Activated naive CD4-positive, alpha-beta T cell (primary cell): ENCODE measurements around the gene PNMT.
"Not testable (repeated sequence)": the region's sequence is repeated elsewhere in the genome, so short reads cannot be mapped to it uniquely, and the experiment has no call there.

Experiments used
- DNase-seq, 4 experiments: peaks; one replicate each; lab custom pipeline; 2025; lab: John Stamatoyannopoulos, UW

PNMT gene

DNA sequence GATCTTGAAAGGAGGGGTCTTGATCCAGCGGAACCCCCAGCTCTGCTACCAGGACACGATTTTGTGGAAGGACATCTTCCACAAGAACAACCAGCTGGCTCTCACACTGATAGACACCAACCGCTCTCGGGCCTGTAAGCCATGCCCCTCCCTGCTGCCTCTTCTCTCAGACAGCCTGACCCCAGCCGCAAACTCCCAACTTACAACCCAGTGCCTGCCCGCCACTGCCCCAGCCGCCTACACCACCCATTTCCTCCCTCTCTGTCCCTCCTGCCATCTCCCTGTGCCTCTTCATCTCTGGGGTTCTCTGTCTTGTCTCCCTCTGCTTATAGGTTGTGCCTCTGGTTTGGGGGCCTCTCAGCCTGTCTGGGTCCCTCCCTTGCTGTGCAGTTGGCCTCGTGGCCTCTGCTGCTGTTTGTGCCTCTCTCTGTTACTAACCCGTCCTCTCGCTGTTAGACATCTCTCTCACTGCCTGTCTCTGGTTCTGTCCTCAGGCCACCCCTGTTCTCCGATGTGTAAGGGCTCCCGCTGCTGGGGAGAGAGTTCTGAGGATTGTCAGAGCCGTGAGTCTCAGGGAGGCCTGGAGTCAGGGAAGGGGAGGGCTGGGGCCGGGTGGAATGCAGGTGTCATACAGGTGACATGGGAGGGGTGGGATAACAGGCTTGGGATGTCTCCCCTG is 41.2 kb downstream of the PNMT start:
- DNase-seq: no peak

DNA sequence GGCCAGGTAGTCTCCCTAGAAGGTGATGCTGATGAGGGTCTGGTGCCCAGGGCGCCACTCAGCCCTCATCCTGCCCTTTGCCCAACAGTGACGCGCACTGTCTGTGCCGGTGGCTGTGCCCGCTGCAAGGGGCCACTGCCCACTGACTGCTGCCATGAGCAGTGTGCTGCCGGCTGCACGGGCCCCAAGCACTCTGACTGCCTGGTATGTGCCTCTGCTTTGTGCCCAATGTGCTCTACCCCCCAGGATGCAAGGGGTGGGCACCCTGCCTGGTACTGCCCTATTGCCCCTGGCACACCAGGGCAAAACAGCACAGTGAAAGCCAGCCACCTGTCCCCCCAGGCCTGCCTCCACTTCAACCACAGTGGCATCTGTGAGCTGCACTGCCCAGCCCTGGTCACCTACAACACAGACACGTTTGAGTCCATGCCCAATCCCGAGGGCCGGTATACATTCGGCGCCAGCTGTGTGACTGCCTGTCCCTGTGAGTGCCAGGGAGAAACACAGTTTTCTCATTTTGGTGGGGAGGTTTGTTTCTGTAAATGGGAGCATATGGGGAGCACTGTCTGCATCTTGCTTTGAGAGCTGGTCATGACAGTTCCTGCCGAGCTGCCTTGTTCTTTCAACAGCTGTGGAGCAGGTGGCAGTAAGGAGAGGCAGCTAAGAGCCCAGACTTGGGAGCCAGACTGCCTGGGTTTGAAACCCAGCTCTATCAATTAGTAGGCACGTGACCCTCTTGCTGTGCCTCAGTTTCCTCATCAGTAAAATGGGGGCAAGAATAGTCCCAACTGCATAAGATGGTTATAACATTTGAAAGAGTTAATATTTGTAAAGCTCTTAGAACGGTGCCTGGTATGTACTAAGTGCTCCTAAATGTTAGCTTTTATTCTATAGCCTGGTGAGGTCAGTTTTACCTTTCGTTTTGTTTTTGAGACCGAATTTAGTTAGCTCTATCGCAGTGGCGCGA is 42.0 kb downstream of the PNMT start:
- DNase-seq: no peak

DNA sequence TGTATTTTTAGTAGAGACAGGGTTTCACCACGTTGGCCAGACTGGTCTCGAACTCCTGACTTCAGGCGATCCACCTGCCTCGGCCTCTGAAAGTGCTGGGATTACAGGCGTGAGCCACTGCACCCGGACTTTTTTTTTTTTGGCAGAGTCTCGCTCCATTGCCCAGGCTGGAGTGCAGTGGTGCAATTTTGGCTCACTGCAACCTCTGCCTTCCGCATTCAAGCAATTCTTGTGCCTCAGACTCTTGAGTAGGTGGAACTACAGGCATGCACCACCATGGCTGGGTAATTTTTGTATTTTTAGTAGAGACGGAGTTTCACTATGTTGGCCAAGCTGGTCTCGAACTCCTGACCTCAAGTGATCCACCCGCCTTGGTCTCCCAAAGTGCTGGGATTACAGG is 42.8 kb downstream of the PNMT start:
- DNase-seq: not testable (repeated sequence)

DNA sequence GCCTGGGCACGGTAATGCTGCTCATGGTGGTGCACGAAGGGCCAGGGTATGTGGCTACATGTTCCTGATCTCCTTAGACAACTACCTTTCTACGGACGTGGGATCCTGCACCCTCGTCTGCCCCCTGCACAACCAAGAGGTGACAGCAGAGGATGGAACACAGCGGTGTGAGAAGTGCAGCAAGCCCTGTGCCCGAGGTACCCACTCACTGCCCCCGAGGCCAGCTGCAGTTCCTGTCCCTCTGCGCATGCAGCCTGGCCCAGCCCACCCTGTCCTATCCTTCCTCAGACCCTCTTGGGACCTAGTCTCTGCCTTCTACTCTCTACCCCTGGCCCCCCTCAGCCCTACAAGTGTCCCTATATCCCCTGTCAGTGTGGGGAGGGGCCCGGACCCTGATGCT is 43.6 kb downstream of the PNMT start:
- no peak for DNase-seq

DNA sequence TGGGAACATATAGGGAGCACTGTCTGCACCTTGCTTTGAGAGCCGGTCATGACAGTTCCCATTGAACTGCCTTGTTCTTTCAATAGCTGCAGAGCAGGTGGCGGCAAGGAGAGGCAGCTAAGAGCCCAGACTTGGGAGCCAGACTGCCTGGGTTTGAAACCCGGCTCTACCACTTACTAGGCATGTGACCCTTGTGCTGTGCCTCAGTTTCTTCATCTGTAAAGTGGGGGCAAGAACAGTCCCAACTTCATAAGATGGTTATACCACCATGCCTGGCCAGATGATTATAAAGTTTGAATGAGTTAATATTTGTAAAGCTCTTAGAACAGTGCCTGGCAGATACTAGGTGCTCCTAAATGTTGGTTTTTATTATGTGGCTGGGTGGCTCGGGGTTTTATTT is 46.0 kb downstream of the PNMT start:
- no peak for DNase-seq

DNA sequence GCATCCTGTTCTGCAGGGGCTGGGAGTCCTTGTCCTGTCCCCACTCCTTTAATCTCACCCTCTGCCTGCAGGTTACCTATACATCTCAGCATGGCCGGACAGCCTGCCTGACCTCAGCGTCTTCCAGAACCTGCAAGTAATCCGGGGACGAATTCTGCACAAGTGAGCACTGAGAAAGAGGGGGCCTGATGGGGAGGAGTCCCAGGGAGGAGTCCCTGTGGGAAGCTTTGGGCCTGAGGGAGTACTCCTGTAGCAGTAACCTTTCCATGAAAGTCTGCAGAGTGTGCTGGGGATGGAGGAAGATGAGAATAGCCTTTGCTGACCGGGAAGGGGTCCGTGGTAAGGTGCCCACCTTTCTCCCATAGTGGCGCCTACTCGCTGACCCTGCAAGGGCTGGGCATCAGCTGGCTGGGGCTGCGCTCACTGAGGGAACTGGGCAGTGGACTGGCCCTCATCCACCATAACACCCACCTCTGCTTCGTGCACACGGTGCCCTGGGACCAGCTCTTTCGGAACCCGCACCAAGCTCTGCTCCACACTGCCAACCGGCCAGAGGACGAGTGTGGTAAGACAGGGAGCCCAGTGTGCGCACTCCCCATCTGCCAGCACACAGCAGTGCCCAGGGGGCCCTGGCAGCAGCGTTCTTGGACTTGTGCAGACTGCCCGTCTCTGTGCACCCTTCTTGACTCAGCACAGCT is 47.3 kb downstream of the PNMT start:
- no peak for DNase-seq

DNA sequence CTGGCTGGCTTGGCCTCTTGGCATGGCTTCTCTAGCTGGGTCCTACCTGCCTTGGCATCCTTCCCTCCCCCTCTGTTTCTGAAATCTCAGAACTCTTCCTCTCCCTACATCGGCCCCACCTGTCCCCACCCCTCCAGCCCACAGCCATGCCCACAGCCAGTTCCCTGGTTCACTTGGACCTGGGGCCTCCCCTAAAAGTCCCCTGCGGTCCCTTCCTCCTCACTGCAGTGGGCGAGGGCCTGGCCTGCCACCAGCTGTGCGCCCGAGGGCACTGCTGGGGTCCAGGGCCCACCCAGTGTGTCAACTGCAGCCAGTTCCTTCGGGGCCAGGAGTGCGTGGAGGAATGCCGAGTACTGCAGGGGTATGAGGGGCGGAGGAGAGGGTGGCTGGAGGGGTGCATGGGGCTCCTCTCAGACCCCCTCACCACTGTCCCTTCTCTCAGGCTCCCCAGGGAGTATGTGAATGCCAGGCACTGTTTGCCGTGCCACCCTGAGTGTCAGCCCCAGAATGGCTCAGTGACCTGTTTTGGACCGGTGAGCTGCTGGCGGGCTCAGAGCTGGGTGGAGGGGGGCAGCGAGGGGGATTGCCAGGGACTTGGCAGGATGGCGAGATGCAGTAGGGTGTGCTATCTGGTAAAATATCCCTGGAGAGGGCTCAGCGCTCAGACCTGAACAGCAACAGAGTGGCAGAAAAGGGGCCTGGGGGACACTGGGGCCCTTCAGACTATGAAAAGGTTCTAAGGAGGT is 48.0 kb downstream of the PNMT start:
- no peak for DNase-seq

DNA sequence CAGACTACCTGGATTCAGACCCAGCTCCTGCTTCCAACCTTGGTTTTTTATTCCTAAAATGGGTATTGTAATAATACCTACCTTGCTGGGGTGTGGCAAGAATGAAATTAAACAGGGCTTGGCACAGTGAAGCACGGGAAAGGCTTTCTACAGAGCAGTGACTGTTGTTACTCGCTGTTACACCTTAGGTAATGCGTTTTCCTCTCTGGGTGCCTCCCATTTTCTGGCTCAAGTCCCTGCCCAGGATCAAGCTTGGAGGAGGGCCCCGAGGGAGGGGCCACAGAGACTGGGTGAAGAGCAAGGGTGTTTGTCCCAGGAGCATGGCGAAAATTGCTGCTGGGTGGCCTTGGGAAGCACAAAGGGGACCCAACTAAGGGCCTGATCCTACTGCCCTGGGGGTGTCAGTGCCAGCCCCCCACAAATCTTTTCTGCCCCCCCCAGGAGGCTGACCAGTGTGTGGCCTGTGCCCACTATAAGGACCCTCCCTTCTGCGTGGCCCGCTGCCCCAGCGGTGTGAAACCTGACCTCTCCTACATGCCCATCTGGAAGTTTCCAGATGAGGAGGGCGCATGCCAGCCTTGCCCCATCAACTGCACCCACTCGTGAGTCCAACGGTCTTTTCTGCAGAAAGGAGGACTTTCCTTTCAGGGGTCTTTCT is 48.8 kb downstream of the PNMT start:
- DNase-seq: no peak

DNA sequence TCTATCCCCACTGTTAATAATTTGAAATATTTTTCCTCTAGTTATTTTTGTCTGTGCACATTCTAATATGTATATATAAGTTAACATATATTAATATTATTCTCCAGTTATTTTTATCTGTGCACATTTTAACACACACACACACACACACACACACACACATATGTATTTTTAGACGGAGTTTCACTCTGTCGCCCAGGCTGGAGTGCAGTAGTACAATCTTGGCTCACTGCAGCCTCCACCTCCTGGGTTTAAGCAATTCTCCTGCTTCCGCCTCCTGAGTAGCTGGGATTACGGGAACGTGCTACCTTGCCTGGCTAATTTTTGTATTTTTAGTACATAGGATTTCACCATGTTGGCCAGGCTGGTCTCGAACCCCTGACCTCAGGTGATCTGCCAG is 49.4 kb downstream of the PNMT start:
- DNase-seq: no peak

DNA sequence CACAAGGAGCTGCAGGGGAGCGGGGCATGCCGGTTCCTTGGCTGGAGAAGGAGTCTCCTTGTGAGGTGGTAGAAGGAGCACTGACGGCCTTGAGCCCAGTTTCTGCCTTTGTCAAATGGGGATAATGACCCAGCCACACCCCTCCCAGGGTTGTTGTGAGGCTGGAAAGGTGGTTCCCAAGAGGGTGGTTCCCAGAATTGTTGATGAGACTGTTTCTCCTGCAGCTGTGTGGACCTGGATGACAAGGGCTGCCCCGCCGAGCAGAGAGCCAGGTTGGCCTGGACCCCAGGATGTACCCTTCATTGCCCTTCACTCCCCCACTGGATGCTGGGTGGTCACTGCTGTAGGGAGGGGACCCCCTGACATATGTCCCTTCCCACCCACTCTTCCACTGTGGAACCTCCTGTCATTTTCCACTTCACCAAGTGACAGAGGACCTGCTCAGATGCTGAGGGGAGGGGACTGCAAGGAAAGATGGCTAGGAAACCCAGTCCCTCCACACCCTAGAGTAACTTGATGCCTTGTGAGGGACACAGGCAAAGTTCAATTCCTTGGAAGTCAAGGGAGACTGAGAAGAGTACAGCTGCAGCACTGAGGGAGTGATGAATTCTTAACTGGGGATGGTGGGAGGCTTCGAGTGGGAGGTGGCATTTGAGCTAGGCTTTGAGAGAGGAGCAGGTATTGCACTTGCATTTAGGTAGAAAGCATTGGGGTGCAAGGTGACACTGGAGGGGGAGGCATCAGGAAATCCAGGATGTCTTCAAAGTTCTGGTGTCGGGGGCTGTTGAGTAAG is 51.5 kb downstream of the PNMT start:
- DNase-seq: no peak
